Measurements from ENCODE around the gene CEMIP. TPM values are rescaled to one million over a fixed set of nuclear protein-coding genes. Genes with fewer than 3 reads are reported as not detected.
A peak's percentile ranks its signal among the peaks of the same experiment; 100 is the strongest.

Gene CEMIP
- total and polyA plus RNA-seq, 2 of the 13 experiments (the other 11 are each of a cell fraction or from before 2014, with no cell fraction given) = 4.3 to 28.5 TPM

GRCh38 chr15:81000624-81001151 lies 221.5 kb downstream of the CEMIP start, which contains the start of gene TLNRD1 (continued):
- TF ChIP-seq ZNF382 (CRISPR knock-in tag; IDR thresholded peaks at IDR 0.05; ENCODE audit: borderline replicate concordance) (no peak), SKI (IDR thresholded peaks at IDR 0.05; ENCODE audit: partially characterized antibody) (no peak), GTF2F1 (IDR thresholded peaks at IDR 0.05; ENCODE audit: low read length) (no peak), SETDB1 (CRISPR knock-in tag; IDR thresholded peaks at IDR 0.05; ENCODE audit: borderline replicate concordance) (no peak), GFI1 (CRISPR knock-in tag; IDR thresholded peaks at IDR 0.05; ENCODE audit: borderline replicate concordance) (0 out of 2 replicates have a peak, but pooled peaks have one; percentile 62), HNF1B (CRISPR knock-in tag; IDR thresholded peaks at IDR 0.05) (0 out of 2 replicates have a peak, but pooled peaks have one; percentile 21), KDM2A (CRISPR knock-in tag; IDR thresholded peaks at IDR 0.05; ENCODE audit: borderline replicate concordance, low read depth) (peak; percentile 88), KLF9 (CRISPR knock-in tag; IDR thresholded peaks at IDR 0.05; ENCODE audit: low read depth) (no peak), HCFC1 (IDR thresholded peaks at IDR 0.05; ENCODE audit: low read depth, low read length) (no peak), ZSCAN29 (CRISPR knock-in tag; conservative IDR thresholded peaks at IDR 0.05) (no peak), MED1 (CRISPR knock-in tag; IDR thresholded peaks at IDR 0.05) (no peak), CEBPB (IDR thresholded peaks at IDR 0.05; ENCODE audit: borderline replicate concordance, low read depth, low read length) (no peak), ZBTB38 (CRISPR knock-in tag; IDR thresholded peaks at IDR 0.05) (no peak), GZF1 (CRISPR knock-in tag; IDR thresholded peaks at IDR 0.05) (no peak), ZNF121 (CRISPR knock-in tag; IDR thresholded peaks at IDR 0.05) (no peak; the same call in 1 of the 2 replicates), THAP11 (CRISPR knock-in tag; IDR thresholded peaks at IDR 0.05) (peak; percentile 71), ZNF589 (CRISPR knock-in tag; conservative IDR thresholded peaks at IDR 0.05) (0 out of 2 replicates have a peak, but pooled peaks have one; percentile 55), PHB2 (IDR thresholded peaks at IDR 0.05; ENCODE audit: partially characterized antibody) (no peak), KMT2A (CRISPR knock-in tag; IDR thresholded peaks at IDR 0.05) (peak; percentile 70; the same call in 1 of the 2 replicates), SOX6 (IDR thresholded peaks at IDR 0.05) (no peak), SOX6 (CRISPR knock-in tag; IDR thresholded peaks at IDR 0.05) (peak; percentile 39; the same call in 1 of the 2 replicates), SAP130 (CRISPR knock-in tag; IDR thresholded peaks at IDR 0.05; ENCODE audit: low read depth) (peak; percentile 82), ATRX (CRISPR knock-in tag; IDR thresholded peaks at IDR 0.05; ENCODE audit: borderline replicate concordance) (no peak), PAF1 (CRISPR knock-in tag; IDR thresholded peaks at IDR 0.05) (no peak), ZNF737 (CRISPR knock-in tag; IDR thresholded peaks at IDR 0.05; ENCODE audit: borderline replicate concordance) (no peak), TEF (CRISPR knock-in tag; IDR thresholded peaks at IDR 0.05) (peak; percentile 50; the same call in 1 of the 2 replicates)
- TF ChIP-seq, protein P1, sequence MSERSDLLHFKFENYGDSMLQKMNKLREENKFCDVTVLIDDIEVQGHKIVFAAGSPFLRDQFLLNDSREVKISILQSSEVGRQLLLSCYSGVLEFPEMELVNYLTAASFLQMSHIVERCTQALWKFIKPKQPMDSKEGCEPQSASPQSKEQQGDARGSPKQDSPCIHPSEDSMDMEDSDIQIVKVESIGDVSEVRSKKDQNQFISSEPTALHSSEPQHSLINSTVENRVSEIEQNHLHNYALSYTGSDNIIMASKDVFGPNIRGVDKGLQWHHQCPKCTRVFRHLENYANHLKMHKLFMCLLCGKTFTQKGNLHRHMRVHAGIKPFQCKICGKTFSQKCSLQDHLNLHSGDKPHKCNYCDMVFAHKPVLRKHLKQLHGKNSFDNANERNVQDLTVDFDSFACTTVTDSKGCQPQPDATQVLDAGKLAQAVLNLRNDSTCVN (CRISPR knock-in tag; IDR thresholded peaks at IDR 0.05; ENCODE audit: borderline replicate concordance) = 0 out of 2 replicates have a peak, but pooled peaks have one; percentile 44
- TF ChIP-seq, protein P2, sequence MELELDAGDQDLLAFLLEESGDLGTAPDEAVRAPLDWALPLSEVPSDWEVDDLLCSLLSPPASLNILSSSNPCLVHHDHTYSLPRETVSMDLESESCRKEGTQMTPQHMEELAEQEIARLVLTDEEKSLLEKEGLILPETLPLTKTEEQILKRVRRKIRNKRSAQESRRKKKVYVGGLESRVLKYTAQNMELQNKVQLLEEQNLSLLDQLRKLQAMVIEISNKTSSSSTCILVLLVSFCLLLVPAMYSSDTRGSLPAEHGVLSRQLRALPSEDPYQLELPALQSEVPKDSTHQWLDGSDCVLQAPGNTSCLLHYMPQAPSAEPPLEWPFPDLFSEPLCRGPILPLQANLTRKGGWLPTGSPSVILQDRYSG (CRISPR knock-in tag; IDR thresholded peaks at IDR 0.05) = no peak
